Stimulated activated CD8-positive, alpha-beta memory T cell treated with anti-CD3 and anti-CD28 coated beads, Interleukin-7, amount 100 ng/mL, for 48 hours (primary cell): ENCODE results near the gene NUDT4.
"Not testable (repeated sequence)": the region's sequence is repeated elsewhere in the genome, so short reads cannot be mapped to it uniquely, and the experiment has no call there.

Experiments
- DNase-seq, 2 donors: peaks; one replicate each; pipeline ENCODE4 v3.0.0-alpha.2; 2020; ENCODE audit warnings: low read depth in 1 of 2; ENCODE audit errors: extremely low read depth in 1 of 2

The NUDT4 gene

GRCh38 chr12:93365616-93366405, 11.9 kb upstream of the NUDT4 start:
- no peak for DNase-seq

- DNase-seq = no peak
Measured at GRCh38 chr12:93366422-93366821, 11.3 kb upstream of the NUDT4 start.

DNA sequence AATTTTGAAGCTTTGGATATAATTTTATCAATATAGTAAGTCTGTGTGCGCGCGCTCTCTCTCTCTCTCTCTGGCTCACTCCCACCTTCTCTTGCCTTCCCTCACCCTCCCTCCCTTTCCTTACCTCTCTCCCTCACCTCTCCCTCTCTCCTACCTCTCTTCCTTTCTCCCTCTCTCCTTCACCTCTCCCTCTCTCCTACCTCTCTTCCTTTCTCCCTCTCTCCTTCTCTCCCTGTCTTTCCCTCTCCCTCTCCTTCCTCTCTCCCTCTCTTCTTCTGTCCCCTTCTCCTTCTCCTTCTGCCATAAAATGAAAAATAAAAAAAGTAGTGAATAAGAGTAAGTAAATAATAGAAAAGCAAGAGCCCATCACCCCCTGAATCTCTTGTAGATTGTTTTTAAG, 9.0 kb upstream of the NUDT4 start:
- DNase-seq = no peak

GRCh38 chr12:93369505-93369904, 8.2 kb upstream of the NUDT4 start:
- DNase-seq = no peak

DNA sequence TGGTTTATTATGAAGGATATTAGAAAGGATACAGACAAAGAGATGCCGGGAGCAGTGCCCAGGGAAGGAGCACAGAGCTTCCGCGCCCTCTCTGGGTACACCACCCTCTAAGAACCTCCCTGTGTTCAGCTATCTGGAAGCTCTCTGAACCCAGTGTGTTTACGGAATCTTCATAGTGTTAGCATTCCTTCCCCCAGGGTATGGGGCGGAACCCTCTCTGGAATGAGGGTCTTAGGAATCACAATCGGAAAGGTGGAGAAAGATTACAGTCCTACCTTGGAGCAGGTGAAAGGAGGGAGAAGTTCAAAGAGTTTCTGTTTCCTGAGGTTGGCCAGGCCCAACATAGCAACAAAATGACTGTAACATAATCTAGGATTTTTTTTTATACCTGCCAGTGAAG, 6.8 kb upstream of the NUDT4 start:
- no peak for DNase-seq

DNA sequence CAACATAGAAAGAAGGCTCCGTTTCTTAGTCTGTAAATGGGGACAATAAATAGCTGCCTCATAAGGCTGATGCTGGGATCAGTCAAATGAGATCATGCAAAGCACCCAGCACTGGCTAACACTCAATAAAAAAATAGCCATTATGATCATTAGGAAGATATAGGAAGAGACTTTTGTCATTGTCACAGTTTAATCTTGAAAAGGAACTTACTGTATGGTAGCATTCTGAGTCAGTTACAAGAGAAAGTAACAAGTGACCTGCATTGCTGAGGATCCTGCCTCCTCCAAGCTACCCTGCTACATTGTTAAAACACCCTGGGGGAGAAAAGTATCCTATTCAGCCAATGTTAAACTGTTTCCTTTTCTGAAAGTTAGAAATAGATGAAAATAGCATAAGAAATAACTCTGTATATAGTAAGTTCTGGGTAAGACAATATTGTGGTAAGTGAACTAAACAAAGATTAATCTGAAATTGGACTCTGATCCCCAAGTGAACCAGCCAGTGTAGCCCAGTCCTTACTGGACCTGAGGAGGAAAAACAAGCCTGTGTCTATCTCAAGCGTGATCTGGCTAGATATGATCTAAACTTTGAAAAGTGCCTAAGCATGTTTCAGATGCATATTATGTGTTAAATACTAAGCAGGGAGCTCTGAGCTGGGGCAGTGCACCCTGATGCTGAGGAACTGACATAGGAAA, 3.6 kb upstream of the NUDT4 start:
- DNase-seq = no peak

GRCh38 chr12:93375906-93376305, 1.8 kb upstream of the NUDT4 start:
- no peak for DNase-seq

- DNase-seq = no peak
Measured at GRCh38 chr12:93376436-93377251, 1.1 kb upstream of the NUDT4 start.

- DNase-seq = peak; percentile 14 to 33
Measured at GRCh38 chr12:93378196-93378997, 672 bp downstream of the NUDT4 start.

DNA sequence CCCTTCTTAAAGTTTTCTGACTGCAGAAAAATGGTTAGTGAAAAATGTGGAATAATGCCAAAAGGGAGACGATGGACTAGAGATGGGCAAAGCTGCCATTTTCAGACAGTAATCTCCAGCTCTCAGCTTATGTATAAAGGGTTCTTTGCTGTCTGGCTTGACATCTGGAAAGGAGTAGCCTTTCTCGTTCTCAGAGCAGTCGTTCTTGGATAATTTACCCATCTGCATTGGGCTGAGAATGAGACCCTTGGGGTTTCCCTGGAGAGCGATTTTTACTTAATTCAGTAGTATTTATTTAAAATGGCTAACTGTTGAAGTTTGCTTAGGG, 1.2 kb downstream of the NUDT4 start:
- DNase-seq = no peak

DNA sequence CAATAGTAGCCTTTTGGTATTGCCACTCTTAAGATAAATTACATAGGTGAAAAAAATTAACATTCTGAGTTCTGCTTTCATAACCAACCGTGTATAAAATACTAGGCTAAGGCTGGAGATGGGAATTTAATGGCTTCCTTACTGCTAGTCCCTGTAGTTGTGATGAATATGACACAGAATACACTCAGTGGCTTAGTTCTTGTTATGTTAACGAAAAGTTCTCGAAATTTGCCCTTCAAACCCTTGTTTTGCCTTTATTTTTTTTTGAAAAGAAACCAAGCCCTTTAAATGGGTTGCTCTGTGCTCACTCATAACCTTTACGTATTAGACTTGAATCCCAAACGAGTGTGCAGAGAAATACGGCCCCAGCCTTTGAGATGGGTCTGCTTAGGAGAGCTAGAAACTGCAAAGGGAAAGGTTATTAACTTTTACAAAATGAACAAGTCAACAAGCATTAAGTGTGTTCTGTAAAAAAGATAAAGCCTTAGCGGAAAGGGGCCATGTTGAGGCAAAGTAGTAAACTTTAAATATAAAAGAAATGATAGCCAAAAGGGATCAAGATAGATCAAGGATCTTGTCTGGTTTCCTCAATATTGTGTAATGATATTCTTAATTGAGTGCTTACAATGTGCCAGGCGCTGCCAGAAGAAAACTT, 1.7 kb downstream of the NUDT4 start:
- no peak for DNase-seq

DNA sequence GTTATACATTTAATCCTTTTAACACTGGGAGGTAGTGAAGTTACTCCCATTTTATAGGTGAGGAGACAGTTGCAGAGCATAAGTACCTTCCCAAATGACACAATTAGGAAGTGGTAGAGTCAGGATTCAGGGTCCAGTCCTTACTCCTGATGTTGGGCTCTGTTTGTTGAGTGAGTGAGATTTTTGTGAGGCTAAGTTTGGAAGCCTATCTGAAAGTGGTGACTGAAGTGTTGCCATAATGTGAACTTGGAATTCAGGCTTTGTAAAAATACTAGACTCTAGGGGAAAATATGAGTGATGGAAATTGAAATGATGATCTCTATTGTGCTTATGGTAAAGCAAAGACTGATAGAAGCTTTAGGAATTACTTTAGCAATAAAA, 2.2 kb downstream of the NUDT4 start:
- no peak for DNase-seq

DNA sequence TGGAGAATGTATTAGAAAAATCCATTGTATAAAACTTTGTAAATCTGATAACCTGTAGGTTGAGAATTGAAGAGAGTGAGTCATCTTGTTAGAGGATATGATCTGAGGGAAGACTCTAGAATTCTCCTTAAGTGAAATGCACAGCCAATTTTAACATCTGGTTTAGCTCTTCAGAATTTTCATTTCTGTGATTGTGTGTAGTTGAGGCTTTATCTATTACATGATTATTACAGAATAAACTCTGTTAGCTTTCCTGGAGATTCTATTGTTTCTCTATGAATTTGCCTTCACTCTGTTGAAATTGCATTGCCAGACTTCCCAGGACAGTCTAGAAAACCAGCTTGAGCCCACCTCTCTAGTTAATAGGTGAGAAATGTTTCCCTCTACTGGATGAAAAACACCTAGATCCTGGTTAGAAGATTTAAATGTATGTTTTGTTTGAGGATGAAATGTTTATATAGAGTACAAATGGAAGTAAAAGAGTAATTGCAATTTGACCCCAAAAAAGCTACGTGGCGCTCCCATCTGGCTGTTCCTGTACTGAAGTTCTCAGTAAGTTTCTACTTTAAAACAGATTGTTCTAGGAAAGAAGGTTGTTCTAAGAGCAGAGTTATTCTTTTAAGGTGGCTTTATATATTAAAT, 2.9 kb downstream of the NUDT4 start:
- DNase-seq = no peak

GRCh38 chr12:93381161-93381975, 3.6 kb downstream of the NUDT4 start:
- no peak for DNase-seq

- not testable (repeated sequence) for DNase-seq
Measured at GRCh38 chr12:93381976-93382437, 4.3 kb downstream of the NUDT4 start.

- DNase-seq = peak; percentile 30 to 68
Measured at GRCh38 chr12:93387780-93388179, 10.1 kb downstream of the NUDT4 start.

- no peak for DNase-seq
Measured at GRCh38 chr12:93390031-93390430, 12.3 kb downstream of the NUDT4 start.

GRCh38 chr12:93390549-93391297, 13.0 kb downstream of the NUDT4 start:
- DNase-seq = no peak
